Caki2 (cell line): Measurements from ENCODE around the gene WDR87. TPM values are rescaled to one million over a fixed set of nuclear protein-coding genes. Genes with fewer than 3 reads are reported as not detected.

Experiments
- total RNA-seq: library from RNA; depleted of rRNA; stranded (reverse); fragments of >200 nt; shearing (Covaris generic); gene quantifications from 2 replicates; pipeline ENCODE4 v1.2.3, GENCODE V29; 2014; ENCODE audit warnings: low replicate concordance; rRNA removed

The WDR87 gene
- total RNA-seq, 1 experiment from 2014 or later: not detected

Other genes starting within 250 kb of the WDR87 start
- gene ZNF607, start 186.8 kb downstream of the WDR87 start, total RNA-seq: 10.6 and 17.5 TPM in 2 replicates
- 2.2 and 4.8 TPM in 2 replicates for gene ZNF573, start 127.0 kb downstream of the WDR87 start, total RNA-seq
- gene SIPA1L3, start 614 bp upstream of the WDR87 start, total RNA-seq: 35.9 and 39.9 TPM in 2 replicates